AG04449 (cell line): ENCODE results near the gene TMEM201.

Source experiments
- CTCF ChIA-PET: fragments of 350-600 bp; formaldehyde crosslinking; extraction: SDS; loops from one replicate; lab custom pipeline; 2021; ENCODE audit warnings: antibody characterized with exemption; lab: Yijun Ruan, JAX
- POLR2A ChIA-PET: fragments of 400-600, 350-600 bp; formaldehyde crosslinking; extraction: SDS; loops from one replicate; lab custom pipeline; 2020; ENCODE audit warnings: antibody characterized with exemption, inconsistent platforms; lab: Yijun Ruan, JAX
- DNase-seq: peaks from one replicate; pipeline ENCODE4 v3.0.0-alpha.2; 2010; ENCODE audit warnings: low read depth, low spot score
- H3K4me3 ChIP-seq: 2 replicates; pipeline ENCODE4 v1.5.1; 2011; ENCODE audit warnings: low read depth, mild to moderate bottlenecking, control low read depth, low read length
- TF ChIP-seq, protein P1 (sequence below): IDR thresholded peaks from one replicate; pipeline ENCODE4 v1.5.1; 2011; ENCODE audit warnings: mild to moderate bottlenecking, moderate library complexity, low read length, control low read depth, inconsistent platforms; ENCODE audit not compliant: insufficient read depth; ENCODE audit errors: missing control alignments

TMEM201 gene

DNA sequence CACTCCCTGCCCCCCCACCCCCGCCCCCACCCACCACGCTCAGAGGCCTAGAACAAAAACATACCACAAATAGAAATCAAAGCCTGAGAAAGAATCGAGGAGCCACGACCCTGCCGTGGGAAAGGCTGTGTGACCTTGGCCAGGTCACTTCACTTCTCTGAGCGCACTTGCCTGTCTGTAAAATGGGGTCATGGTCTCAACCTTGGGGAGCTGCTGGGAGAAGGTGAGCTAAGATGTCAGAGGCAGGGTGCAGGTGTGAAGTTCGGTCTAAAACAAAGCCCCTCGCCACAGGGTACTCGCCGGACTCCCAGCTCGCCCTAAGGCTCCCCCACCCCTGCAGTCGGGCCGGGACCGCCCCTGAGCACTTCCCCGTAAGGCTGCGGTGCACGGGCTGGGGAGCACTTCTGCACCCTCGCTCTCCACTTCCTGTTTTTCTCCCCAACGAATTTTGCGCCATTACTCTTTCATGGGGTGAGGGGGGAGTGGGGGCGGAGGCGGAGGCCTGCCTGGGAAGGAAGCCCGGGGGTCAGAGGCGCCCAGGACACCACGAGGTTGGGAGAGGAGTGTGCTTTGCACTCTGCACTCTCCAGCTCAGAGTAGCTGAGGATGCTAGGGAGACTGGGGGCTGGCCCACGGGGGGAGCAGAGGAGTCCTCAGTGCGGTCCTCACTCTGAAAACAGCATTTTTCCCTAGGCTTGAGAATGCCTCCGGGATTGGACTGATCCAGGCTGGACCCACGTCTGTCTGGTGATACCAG lies 40.9 kb downstream of the TMEM201 start:
- CTCF ChIA-PET, result interaction anchor here (1.0 to 7.8 kb wide), 13 partner anchors 11 to 244 kb away, joined by 3 to 179 read pairs (median 29); partner anchors contain the start of gene PIK3CD
- POLR2A ChIA-PET, result no interaction called here
- DNase-seq, result no peak
- H3K4me3 ChIP-seq, result no peak overlapping the region
- TF ChIP-seq, protein P1, sequence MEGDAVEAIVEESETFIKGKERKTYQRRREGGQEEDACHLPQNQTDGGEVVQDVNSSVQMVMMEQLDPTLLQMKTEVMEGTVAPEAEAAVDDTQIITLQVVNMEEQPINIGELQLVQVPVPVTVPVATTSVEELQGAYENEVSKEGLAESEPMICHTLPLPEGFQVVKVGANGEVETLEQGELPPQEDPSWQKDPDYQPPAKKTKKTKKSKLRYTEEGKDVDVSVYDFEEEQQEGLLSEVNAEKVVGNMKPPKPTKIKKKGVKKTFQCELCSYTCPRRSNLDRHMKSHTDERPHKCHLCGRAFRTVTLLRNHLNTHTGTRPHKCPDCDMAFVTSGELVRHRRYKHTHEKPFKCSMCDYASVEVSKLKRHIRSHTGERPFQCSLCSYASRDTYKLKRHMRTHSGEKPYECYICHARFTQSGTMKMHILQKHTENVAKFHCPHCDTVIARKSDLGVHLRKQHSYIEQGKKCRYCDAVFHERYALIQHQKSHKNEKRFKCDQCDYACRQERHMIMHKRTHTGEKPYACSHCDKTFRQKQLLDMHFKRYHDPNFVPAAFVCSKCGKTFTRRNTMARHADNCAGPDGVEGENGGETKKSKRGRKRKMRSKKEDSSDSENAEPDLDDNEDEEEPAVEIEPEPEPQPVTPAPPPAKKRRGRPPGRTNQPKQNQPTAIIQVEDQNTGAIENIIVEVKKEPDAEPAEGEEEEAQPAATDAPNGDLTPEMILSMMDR, result no peak

DNA sequence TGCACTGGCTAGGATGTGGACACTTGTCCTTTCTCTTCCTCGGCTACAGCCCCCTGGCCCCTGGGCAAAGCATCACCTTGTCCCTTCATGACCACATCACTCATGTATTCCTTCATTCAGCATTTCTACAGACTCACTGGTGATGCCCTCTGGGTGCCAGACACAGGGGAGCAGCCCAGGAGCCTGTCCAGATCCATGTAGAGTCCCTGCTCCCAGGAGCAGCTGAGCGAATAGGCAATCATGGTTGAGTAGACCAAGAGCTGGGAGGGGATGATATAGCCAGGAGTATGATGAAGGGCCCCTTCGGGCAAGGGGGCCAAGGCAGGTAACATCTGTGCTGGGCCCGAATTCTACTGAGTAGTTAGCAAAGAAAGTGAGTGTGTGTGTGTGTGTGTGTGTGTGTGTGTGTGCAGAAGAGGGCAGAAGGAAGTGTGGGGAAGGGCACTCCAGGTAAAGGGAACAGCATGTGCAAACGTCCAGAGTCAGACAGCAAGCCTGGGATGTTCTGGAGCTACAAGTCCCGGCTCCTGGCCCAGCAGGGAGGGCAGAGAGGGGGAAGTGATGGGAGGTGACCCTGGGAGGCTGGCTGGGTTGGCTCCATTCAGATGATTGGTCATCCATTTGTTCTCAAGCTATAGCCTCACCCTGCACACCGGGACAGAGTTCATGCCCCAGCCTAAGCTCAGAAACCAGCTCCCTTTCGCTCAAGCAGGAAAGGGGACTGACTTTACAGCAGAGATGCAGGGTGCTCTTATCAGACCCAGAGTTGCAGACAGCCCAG lies 41.8 kb downstream of the TMEM201 start:
- no peak for DNase-seq
- TF ChIP-seq, protein P1, result no peak
- POLR2A ChIA-PET, result no interaction called here
- CTCF ChIA-PET, result interaction anchor here (0.9 to 7.8 kb wide), 10 partner anchors 10 to 243 kb away, joined by 3 to 122 read pairs (median 6); no protein-coding TSS in a partner anchor
- H3K4me3 ChIP-seq, result no peak overlapping the region

DNA sequence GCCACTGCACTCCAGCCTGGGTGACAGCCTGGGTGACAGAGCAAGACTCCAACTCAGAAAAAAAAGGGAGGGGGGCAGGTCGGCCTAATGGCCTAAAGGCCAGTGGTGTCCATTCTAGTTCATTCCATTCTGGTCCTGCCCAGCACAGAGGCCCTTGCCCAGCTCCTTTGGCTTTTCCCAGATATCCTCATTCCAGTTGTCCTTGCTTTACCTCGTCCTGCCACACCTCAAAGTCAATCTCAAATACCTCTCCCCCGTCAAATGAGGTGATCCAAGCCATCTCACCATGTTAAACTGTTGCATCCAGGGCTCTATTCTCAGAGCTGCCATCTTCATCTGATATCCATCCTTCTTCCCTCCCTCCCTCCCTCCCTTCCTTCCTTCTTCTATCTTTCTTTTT lies 42.9 kb downstream of the TMEM201 start:
- ChIA-PET CTCF (interaction anchor here (0.9 to 7.8 kb wide), 7 partner anchors 13 to 242 kb away, joined by 3 to 59 read pairs (median 4); no protein-coding TSS in a partner anchor), POLR2A (no interaction called here)
- DNase-seq, result no peak
- TF ChIP-seq, protein P1, result no peak
- H3K4me3 ChIP-seq, result no peak overlapping the region

DNA sequence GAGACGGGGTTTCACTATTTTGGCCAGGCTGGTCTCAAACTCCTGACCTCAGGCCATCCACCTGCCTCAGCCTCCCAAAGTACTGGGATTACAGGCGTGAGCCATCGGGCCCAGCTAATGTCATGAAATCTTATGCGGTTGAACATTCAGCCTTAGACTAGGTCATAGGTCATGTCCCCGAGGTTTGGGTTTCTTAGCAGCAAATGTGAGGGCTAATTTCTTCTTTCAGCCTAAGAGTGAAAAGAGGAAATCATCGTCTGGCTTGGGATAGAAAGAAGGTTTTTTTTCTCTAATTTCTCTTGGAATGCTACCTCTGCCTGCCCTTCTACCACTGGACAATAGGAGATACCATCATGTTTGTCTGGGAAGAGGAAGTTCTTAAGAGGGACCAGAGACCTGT lies 44.8 kb downstream of the TMEM201 start:
- ChIA-PET CTCF (no interaction called here), POLR2A (no interaction called here)
- no peak for DNase-seq

DNA sequence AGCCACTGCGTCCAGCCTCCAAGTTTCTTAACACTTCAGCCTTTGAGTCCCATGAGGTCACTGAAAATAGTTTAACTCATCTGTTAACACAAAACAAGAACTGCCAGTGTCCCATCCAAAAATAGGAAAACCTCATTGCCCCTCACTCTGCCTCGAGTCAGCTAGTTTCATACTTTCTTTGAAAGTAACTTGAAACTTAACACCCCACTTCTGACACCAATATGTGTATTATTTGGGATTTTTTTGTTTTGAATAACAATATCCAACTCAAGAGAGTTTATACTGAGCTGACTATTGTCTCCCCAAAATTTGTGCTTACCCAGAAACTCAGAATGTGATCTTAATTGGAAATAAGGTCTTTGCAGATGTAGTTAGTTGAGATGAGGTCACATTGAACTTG lies 45.9 kb downstream of the TMEM201 start:
- ChIA-PET CTCF (interaction anchor here (0.6 to 11.4 kb wide), 2 partner anchors 7 to 314 kb away, joined by 3 to 122 read pairs; no protein-coding TSS in a partner anchor), POLR2A (no interaction called here)
- no peak overlapping the region for H3K4me3 ChIP-seq
- TF ChIP-seq, protein P1, result no peak
- no peak for DNase-seq

More for the DNA sequence above, 44.8 kb downstream of the TMEM201 start:
- TF ChIP-seq, protein P1, result no peak
- H3K4me3 ChIP-seq, result no peak overlapping the region

DNA sequence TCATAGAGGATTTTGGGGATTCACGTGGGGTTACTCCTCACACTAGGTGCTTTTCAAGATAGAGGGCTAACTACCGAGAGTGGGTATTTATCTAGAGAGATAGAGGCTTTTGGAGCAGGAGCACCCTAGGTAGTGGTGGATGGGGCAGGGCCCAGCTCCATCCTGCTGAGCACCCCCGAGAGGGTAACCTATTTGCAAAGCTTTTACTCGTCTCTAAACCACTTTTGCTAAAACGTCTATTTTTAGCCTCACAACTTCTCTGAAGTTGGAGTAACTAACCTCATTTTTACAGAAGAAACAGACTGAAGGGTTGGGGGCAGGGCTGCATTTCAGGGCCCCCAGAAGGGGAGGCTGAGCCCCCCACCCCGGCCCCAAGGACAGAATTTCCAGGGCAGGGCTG lies 50.5 kb downstream of the TMEM201 start:
- TF ChIP-seq, protein P1, result no peak
- H3K4me3 ChIP-seq, result no peak overlapping the region
- POLR2A ChIA-PET, result no interaction called here
- DNase-seq, result no peak
- CTCF ChIA-PET, result interaction anchor here (11.4 kb wide), 1 partner anchor 11 kb away, joined by 122 read pairs; no protein-coding TSS in a partner anchor
